HG03060 (cell line): ENCODE data around the gene PCID2.
"Not testable (repeated sequence)": the region's sequence is repeated elsewhere in the genome, so short reads cannot be mapped to it uniquely, and the experiment has no call there.

Experiments used
- ATAC-seq: cut with Tn5 transposase; IDR thresholded peaks from one replicate; pipeline ENCODE4 v1.9.1; 2021; ENCODE audit warnings: low read depth, moderate number of reproducible peaks; ENCODE audit not compliant: unreplicated experiment

PCID2 gene

GRCh38 chr13:113168211-113168610, 40.3 kb downstream of the PCID2 start:
- ATAC-seq = no peak

- ATAC-seq = no peak
Observed at GRCh38 chr13:113167575-113167974, 40.9 kb downstream of the PCID2 start.

GRCh38 chr13:113167155-113167554, 41.3 kb downstream of the PCID2 start:
- ATAC-seq = no peak

GRCh38 chr13:113166681-113167080, 41.8 kb downstream of the PCID2 start:
- ATAC-seq = no peak

- ATAC-seq = no peak
Observed at GRCh38 chr13:113166266-113166665, 42.2 kb downstream of the PCID2 start.

- no peak for ATAC-seq
Observed at GRCh38 chr13:113164492-113164891, 44.0 kb downstream of the PCID2 start.

GRCh38 chr13:113162783-113163685, 45.4 kb downstream of the PCID2 start:
- no peak for ATAC-seq

GRCh38 chr13:113161975-113162374, 46.5 kb downstream of the PCID2 start:
- ATAC-seq = not testable (repeated sequence)

GRCh38 chr13:113161433-113161832, 47.0 kb downstream of the PCID2 start:
- ATAC-seq = no peak

GRCh38 chr13:113160983-113161382, 47.5 kb downstream of the PCID2 start:
- no peak for ATAC-seq

GRCh38 chr13:113159701-113160100, 48.8 kb downstream of the PCID2 start:
- ATAC-seq = no peak

GRCh38 chr13:113158946-113159345, 49.5 kb downstream of the PCID2 start:
- ATAC-seq = no peak

- ATAC-seq = no peak
Observed at GRCh38 chr13:113157929-113158747, 50.3 kb downstream of the PCID2 start, which contains the start of gene PROZ. TSS of gene PROZ (plus strand) at chr13:113158648. CDS start at chr13:113158661, 13 bp downstream.

GRCh38 chr13:113157206-113157928, 51.1 kb downstream of the PCID2 start:
- ATAC-seq = no peak

GRCh38 chr13:113155982-113156655, 52.4 kb downstream of the PCID2 start:
- ATAC-seq = no peak

- ATAC-seq = no peak
Observed at GRCh38 chr13:113155201-113155600, 53.3 kb downstream of the PCID2 start.

GRCh38 chr13:113153810-113154748, 54.4 kb downstream of the PCID2 start:
- ATAC-seq = no peak

GRCh38 chr13:113152984-113153809, 55.3 kb downstream of the PCID2 start:
- no peak for ATAC-seq
